GM10266 (cell line): ENCODE results near the gene MED7.
A peak's percentile ranks its signal among the peaks of the same experiment; 100 is the strongest.

Experiments
- DNase-seq: peaks from one replicate; pipeline ENCODE4 v3.0.0; 2012; ENCODE audit errors: extremely low spot score
- TF ChIP-seq, protein P1 (sequence below): IDR thresholded peaks from 2 replicates; pipeline ENCODE4 v1.5.1; 2012; ENCODE audit warnings: mild to moderate bottlenecking, low read depth; ENCODE audit not compliant: control insufficient read depth, insufficient read depth; ENCODE audit errors: missing control alignments

MED7 gene

GRCh38 chr5:157182143-157182757 lies 39.6 kb upstream of the MED7 start:
- DNase-seq: no peak
- TF ChIP-seq, protein P1, sequence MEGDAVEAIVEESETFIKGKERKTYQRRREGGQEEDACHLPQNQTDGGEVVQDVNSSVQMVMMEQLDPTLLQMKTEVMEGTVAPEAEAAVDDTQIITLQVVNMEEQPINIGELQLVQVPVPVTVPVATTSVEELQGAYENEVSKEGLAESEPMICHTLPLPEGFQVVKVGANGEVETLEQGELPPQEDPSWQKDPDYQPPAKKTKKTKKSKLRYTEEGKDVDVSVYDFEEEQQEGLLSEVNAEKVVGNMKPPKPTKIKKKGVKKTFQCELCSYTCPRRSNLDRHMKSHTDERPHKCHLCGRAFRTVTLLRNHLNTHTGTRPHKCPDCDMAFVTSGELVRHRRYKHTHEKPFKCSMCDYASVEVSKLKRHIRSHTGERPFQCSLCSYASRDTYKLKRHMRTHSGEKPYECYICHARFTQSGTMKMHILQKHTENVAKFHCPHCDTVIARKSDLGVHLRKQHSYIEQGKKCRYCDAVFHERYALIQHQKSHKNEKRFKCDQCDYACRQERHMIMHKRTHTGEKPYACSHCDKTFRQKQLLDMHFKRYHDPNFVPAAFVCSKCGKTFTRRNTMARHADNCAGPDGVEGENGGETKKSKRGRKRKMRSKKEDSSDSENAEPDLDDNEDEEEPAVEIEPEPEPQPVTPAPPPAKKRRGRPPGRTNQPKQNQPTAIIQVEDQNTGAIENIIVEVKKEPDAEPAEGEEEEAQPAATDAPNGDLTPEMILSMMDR: no peak

GRCh38 chr5:157180374-157181264 lies 38.0 kb upstream of the MED7 start, which contains the start of gene ITK:
Gene ITK (plus strand): TSS chr5:157180840. CDS start chr5:157180978, 138 bp downstream.
- TF ChIP-seq, protein P1: no peak
- no peak for DNase-seq

GRCh38 chr5:157178966-157179365 lies 36.3 kb upstream of the MED7 start:
- TF ChIP-seq, protein P1: no peak

DNA sequence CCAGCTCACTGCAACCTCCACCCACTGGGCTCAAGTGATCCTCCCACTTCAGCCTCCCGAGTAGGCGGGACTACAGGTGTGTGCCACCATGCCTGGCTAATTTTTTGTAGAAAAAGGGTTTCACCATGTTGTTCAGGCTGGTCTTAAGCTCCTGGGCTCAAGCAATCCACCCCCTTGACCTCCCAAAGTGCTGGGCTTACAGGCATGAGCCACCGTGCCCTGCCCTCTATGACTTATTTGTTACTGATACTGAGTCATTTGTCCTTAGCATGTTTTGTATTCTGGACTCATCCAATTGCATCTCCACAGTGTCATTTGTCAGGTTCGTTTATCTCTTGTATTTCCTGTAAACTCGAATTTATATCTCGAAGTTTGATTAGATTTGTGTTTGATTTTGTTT lies 35.3 kb upstream of the MED7 start:
- no peak for DNase-seq
- TF ChIP-seq, protein P1: no peak

More at GRCh38 chr5:157178966-157179365, 36.3 kb upstream of the MED7 start:
- DNase-seq: no peak

DNA sequence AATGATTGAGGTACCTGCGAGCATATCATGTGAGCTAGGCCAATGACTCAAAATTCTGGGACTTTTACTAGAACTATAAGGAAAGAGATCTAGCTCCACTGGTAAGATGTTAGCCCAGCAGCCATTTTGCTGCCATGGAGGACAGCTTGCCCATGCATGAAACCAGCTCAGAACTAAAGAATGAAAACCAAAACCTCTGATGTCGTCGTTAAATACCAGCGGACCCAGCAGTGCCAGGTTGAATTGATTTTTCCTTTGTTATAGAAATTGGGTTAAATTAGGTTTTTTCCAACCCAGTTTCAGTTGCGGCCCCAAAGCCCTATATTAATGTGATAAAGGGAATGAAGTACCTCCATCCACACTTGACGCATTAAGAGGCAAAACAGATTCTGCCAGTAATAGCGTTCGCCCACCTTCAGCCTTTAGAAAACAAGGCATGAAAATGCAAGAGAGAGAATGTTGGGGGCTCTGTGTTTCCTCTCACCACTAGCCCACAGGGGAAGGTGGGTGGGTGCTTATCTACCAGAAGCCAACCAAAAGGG lies 32.5 kb upstream of the MED7 start:
- TF ChIP-seq, protein P1: no peak
- no peak for DNase-seq

DNA sequence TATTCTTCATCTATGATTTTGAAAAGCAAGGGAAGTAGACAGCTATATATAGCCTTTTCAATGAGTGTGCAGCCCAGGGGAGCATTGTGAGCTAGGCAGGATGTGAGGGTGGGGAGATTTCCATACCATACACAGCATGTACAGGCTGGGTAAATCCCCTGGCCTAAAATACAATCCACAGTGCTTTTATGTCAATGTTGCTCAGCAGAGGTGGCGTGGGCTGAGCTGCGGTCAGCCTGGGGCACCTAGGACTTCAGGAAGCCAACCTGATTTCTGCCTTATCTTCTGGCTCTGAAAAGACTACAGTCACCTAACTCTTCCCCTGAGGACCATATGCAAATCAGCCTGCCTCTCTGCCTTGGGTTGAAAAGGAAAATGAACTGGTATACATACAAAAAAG lies 29.7 kb upstream of the MED7 start:
- DNase-seq: peak; percentile 80

More for the DNA sequence above, 29.7 kb upstream of the MED7 start:
- TF ChIP-seq, protein P1: no peak
